IPS-20b (cell line): ENCODE measurements around the gene ELAVL3.
A peak's percentile ranks its signal among the peaks of the same experiment; 100 is the strongest.
"Not testable (repeated sequence)": the region's sequence is repeated elsewhere in the genome, so short reads cannot be mapped to it uniquely, and the experiment has no call there.

ENCODE experiments used
- H3K27ac ChIP-seq: one replicate; pipeline ENCODE4 v1.5.1; 2013; ENCODE audit warnings: low read length
- H3K27me3 ChIP-seq: 2 replicates; pipeline ENCODE4 v1.6.1; 2013; ENCODE audit warnings: mild to moderate bottlenecking, low read length, inconsistent platforms; ENCODE audit not compliant: insufficient read depth
- H3K36me3 ChIP-seq: 2 replicates; pipeline ENCODE4 v1.6.1; 2013; ENCODE audit warnings: low read depth, mild to moderate bottlenecking, inconsistent platforms, low read length, moderate library complexity; ENCODE audit not compliant: insufficient read depth
- H3K4me1 ChIP-seq: 2 replicates; pipeline ENCODE4 v1.6.1; 2013; ENCODE audit warnings: mild to moderate bottlenecking, control low read depth, inconsistent platforms, low read length, moderate library complexity; ENCODE audit not compliant: insufficient read depth
- H3K4me3 ChIP-seq: 2 replicates; pipeline ENCODE4 v1.5.1; 2013; ENCODE audit warnings: mild to moderate bottlenecking, low read length, inconsistent platforms
- H3K9ac ChIP-seq: 2 replicates; pipeline ENCODE4 v1.6.1; 2013; ENCODE audit warnings: low read depth, mild to moderate bottlenecking, inconsistent platforms, low read length, moderate library complexity
- H3K9me3 ChIP-seq: 2 replicates; pipeline ENCODE4 v1.6.1; 2013; ENCODE audit warnings: mild to moderate bottlenecking, low read depth, low read length, inconsistent platforms; ENCODE audit not compliant: insufficient read depth

The ELAVL3 gene

GRCh38 chr19:11410682-11411081 lies 70.2 kb downstream of the ELAVL3 start:
- H3K36me3 ChIP-seq, result peaks cover 7% of the 10 kb centered on the region
- H3K4me1 ChIP-seq, result no peaks in the 10 kb centered on the region
- H3K9ac ChIP-seq, result no peak overlapping the region
- 0 out of 2 replicates have a peak, but pooled peaks cover 5% of the 10 kb centered on the region for H3K27me3 ChIP-seq
- no peak overlapping the region for H3K27ac ChIP-seq
- H3K4me3 ChIP-seq, result no peak overlapping the region
- no peaks in the 10 kb centered on the region for H3K9me3 ChIP-seq

GRCh38 chr19:11408591-11408990 lies 72.3 kb downstream of the ELAVL3 start:
- H3K27me3 ChIP-seq, result 0 out of 2 replicates have a peak, but pooled peaks cover 5% of the 10 kb centered on the region
- peaks cover 15% of the 10 kb centered on the region; the same call in 1 of the 2 replicates for H3K36me3 ChIP-seq
- H3K9ac ChIP-seq, result no peak overlapping the region
- H3K9me3 ChIP-seq, result no peaks in the 10 kb centered on the region
- no peak overlapping the region for H3K4me3 ChIP-seq
- no peaks in the 10 kb centered on the region for H3K4me1 ChIP-seq
- no peak overlapping the region for H3K27ac ChIP-seq

- not testable (repeated sequence) for H3K27ac ChIP-seq, H3K4me1 ChIP-seq, H3K9ac ChIP-seq, H3K9me3 ChIP-seq, H3K27me3 ChIP-seq
- Histone ChIP-seq H3K36me3 (peaks cover 21% of the 10 kb centered on the region; the same call in 1 of the 2 replicates), H3K4me3 (peak overlapping the region; percentile 56; the same call in 1 of the 2 replicates)
Observed at GRCh38 chr19:11406703-11407236, 74.1 kb downstream of the ELAVL3 start.

GRCh38 chr19:11405846-11406643 lies 74.8 kb downstream of the ELAVL3 start:
- 0 out of 2 replicates have a peak, but pooled peaks cover 5% of the 10 kb centered on the region for H3K27me3 ChIP-seq
- H3K4me3 ChIP-seq, result peak overlapping the region; percentile 56; the same call in 1 of the 2 replicates
- H3K36me3 ChIP-seq, result peaks cover 17% of the 10 kb centered on the region; the same call in 1 of the 2 replicates
- no peaks in the 10 kb centered on the region for H3K9me3 ChIP-seq
- no peaks in the 10 kb centered on the region for H3K4me1 ChIP-seq
- H3K9ac ChIP-seq, result peak overlapping the region; percentile 27; the same call in 1 of the 2 replicates
- H3K27ac ChIP-seq, result no peak overlapping the region

- Histone ChIP-seq H3K4me1 (no peaks in the 10 kb centered on the region), H3K9ac (no peak overlapping the region), H3K27ac (no peak overlapping the region), H3K9me3 (no peaks in the 10 kb centered on the region), H3K4me3 (no peak overlapping the region), H3K27me3 (0 out of 2 replicates have a peak, but pooled peaks cover 5% of the 10 kb centered on the region), H3K36me3 (peaks cover 17% of the 10 kb centered on the region; the same call in 1 of the 2 replicates)
Observed at GRCh38 chr19:11404588-11405222, 76.1 kb downstream of the ELAVL3 start.

- Histone ChIP-seq H3K36me3 (peaks cover 18% of the 10 kb centered on the region; the same call in 1 of the 2 replicates), H3K4me3 (no peak overlapping the region), H3K27me3 (0 out of 2 replicates have a peak, but pooled peaks cover 5% of the 10 kb centered on the region), H3K27ac (no peak overlapping the region), H3K9me3 (no peaks in the 10 kb centered on the region), H3K4me1 (no peaks in the 10 kb centered on the region), H3K9ac (no peak overlapping the region)
Observed at GRCh38 chr19:11401808-11402543, 78.9 kb downstream of the ELAVL3 start.
